Thoracic aorta (tissue), 2 donors: Measurements from ENCODE around the gene ACTBL2. TPM values are rescaled to one million over a fixed set of nuclear protein-coding genes. Genes with fewer than 3 reads are reported as not detected.

Source experiments
- ATAC-seq: fragments of 150-250 bp; one replicate; pipeline ENCODE4 v1.8.0; 2017; ENCODE audit warnings: low read depth; ENCODE audit not compliant: insufficient number of reproducible peaks, low FRiP score
- DNase-seq: peaks from one replicate; pipeline ENCODE4 v3.0.0-alpha.2; 2020; ENCODE audit warnings: low spot score
- H3K27ac ChIP-seq, 2 donors: fragments of 200-600 bp; sonication (generic); 1 replicate in 1 of 2; 2 replicates in 1 of 2; pipeline ENCODE4 v1.5.1; 2016; ENCODE audit warnings: mild to moderate bottlenecking in 2 of 2, moderate library complexity in 2 of 2
- H3K27me3 ChIP-seq: fragments of 200-600 bp; sonication (generic); replicated peaks from 2 replicates; pipeline ENCODE4 v1.6.0; 2016; ENCODE audit warnings: mild to moderate bottlenecking; ENCODE audit not compliant: insufficient read depth
- H3K36me3 ChIP-seq: fragments of 200-600 bp; sonication (generic); one replicate; pipeline ENCODE4 v1.5.1; 2016
- H3K4me1 ChIP-seq, 2 donors: fragments of 200-600 bp; sonication (generic); 1 replicate in 1 of 2; 2 replicates in 1 of 2; pipeline versions ENCODE4 v1.5.1 to v1.6.0; 2016; ENCODE audit warnings: low read depth in 2 of 2, mild to moderate bottlenecking in 1 of 2; ENCODE audit not compliant: control insufficient read depth in 1 of 2
- H3K4me3 ChIP-seq: fragments of 200-600 bp; sonication (generic); 2 replicates; pipeline ENCODE4 v1.5.1; 2016; ENCODE audit warnings: mild to moderate bottlenecking
- H3K9me3 ChIP-seq: fragments of 200-600 bp; sonication (generic); 2 replicates; pipeline ENCODE4 v1.5.1; 2016
- CTCF ChIP-seq: fragments of 200-600 bp; sonication (generic); IDR thresholded peaks from one replicate; pipeline ENCODE4 v1.5.1; 2019; ENCODE audit warnings: antibody characterized with exemption
- total RNA-seq, 2 donors: library from RNA; depleted of rRNA; stranded (reverse); fragments of >200 nt; gene quantifications; one replicate each; pipeline versions ENCODE4 v1.1.0 to v1.2.3, GENCODE V29; 2016

Gene ACTBL2
- total RNA-seq, 2 donors from 2014 or later, result not detected

- H3K4me1 ChIP-seq, result peaks cover 30 to 66% of the 10 kb centered on the region in 2 donors
- no peaks in the 10 kb centered on the region for H3K9me3 ChIP-seq
- DNase-seq (no peak), ATAC-seq (no peak)
- H3K27ac ChIP-seq, result no peak overlapping the region
- no peak for TF ChIP-seq CTCF
- no peak overlapping the region for H3K4me3 ChIP-seq
- no peaks in the 10 kb centered on the region for H3K27me3 ChIP-seq
- no peaks in the 10 kb centered on the region for H3K36me3 ChIP-seq
Observed at GRCh38 chr5:57446966-57447365, 35.6 kb downstream of the ACTBL2 start.

GRCh38 chr5:57445705-57446037 lies 36.9 kb downstream of the ACTBL2 start:
- Histone ChIP-seq H3K27ac (no peak overlapping the region), H3K4me1 (peaks cover 24 to 66% of the 10 kb centered on the region in 2 donors), H3K4me3 (no peak overlapping the region), H3K36me3 (no peaks in the 10 kb centered on the region), H3K9me3 (no peaks in the 10 kb centered on the region), H3K27me3 (no peaks in the 10 kb centered on the region)
- DNase-seq, result no peak
- no peak for TF ChIP-seq CTCF
- no peak for ATAC-seq

GRCh38 chr5:57445006-57445704 lies 37.5 kb downstream of the ACTBL2 start:
- Histone ChIP-seq H3K36me3 (no peaks in the 10 kb centered on the region), H3K27me3 (no peaks in the 10 kb centered on the region), H3K4me3 (no peak overlapping the region), H3K9me3 (no peaks in the 10 kb centered on the region), H3K27ac (no peak overlapping the region), H3K4me1 (peaks cover 21 to 66% of the 10 kb centered on the region in 2 donors)
- no peak for TF ChIP-seq CTCF
- no peak for DNase-seq
- ATAC-seq, result no peak

GRCh38 chr5:57442080-57442839 lies 40.4 kb downstream of the ACTBL2 start:
- ATAC-seq (peak; percentile 26), DNase-seq (no peak)
- no peaks in the 10 kb centered on the region for H3K27me3 ChIP-seq
- peak overlapping the region in 1 of 2 donors; percentile 18 for H3K27ac ChIP-seq
- no peaks in the 10 kb centered on the region for H3K36me3 ChIP-seq
- H3K9me3 ChIP-seq, result no peaks in the 10 kb centered on the region
- no peak overlapping the region for H3K4me3 ChIP-seq
- no peak for TF ChIP-seq CTCF
- peaks cover 13 to 65% of the 10 kb centered on the region in 2 donors for H3K4me1 ChIP-seq

- Histone ChIP-seq H3K9me3 (no peaks in the 10 kb centered on the region), H3K27me3 (no peaks in the 10 kb centered on the region), H3K4me1 (peaks cover 13 to 72% of the 10 kb centered on the region in 2 donors), H3K27ac (peak overlapping the region in 1 of 2 donors; percentile 18), H3K36me3 (no peaks in the 10 kb centered on the region), H3K4me3 (no peak overlapping the region)
- no peak for DNase-seq
- no peak for TF ChIP-seq CTCF
- ATAC-seq, result no peak
Observed at GRCh38 chr5:57441557-57441956, 41.1 kb downstream of the ACTBL2 start.
